Fibroblast of the aortic adventitia (primary cell): ENCODE data around the gene VARS2. TPM values are rescaled to one million over a fixed set of nuclear protein-coding genes. Genes with fewer than 3 reads are reported as not detected.

Experiments
- DNase-seq: peaks from one replicate; pipeline ENCODE4 v3.0.0-alpha.2; 2010; ENCODE audit warnings: low read depth
- H3K4me3 ChIP-seq: 2 replicates; pipeline ENCODE4 v1.5.1; 2011; ENCODE audit warnings: low read depth, mild to moderate bottlenecking, control low read depth, low read length, moderate library complexity
- total RNA-seq: library from RNA; depleted of rRNA; stranded (reverse); fragments of >200 nt; gene quantifications from 2 replicates; pipeline ENCODE4 v1.2.3, GENCODE V29; 2012; ENCODE audit warnings: low replicate concordance
- TF ChIP-seq, protein P1 (sequence below): IDR thresholded peaks from 2 replicates; pipeline ENCODE4 v1.5.1; 2011; ENCODE audit warnings: mild to moderate bottlenecking, low read length, control low read depth, inconsistent platforms; ENCODE audit not compliant: insufficient read depth

VARS2 gene
- total RNA-seq, 1 donor: 15.6 TPM

DNA sequence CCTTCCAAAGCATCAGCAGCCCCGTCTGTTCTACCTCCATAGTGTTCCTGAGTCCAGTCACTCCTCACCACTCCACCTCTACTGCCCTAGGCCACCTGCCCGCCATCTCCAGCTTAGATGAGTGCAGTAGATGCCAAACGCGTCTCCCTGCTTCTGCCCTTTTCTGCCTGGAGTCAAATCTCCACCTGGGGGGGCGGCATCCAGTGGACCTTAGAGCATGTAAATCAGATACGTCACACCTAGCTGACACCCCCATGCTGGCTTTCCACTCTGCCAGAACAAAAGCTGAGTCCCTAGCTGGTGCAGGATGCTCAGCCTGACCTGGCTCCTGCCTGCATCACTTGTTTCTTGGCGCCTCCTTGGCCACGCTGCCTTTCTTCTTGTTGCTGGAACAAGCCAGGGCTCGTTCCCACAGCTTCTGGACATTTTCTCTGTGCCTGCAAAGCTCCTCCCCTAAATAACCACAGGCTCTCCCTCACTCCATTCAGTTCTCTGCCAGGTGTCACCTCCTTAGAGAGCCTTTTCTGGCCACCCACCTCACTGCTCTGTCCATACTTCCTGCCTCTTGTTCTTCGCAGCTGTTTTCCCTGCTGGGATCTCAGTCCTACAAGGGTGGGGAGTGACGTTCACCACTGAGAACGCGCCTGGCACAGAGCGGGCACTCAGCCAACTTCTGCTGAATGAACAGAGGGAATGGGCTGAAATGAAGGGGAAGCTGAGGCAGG lies 24.0 kb upstream of the VARS2 start:
- TF ChIP-seq, protein P1, sequence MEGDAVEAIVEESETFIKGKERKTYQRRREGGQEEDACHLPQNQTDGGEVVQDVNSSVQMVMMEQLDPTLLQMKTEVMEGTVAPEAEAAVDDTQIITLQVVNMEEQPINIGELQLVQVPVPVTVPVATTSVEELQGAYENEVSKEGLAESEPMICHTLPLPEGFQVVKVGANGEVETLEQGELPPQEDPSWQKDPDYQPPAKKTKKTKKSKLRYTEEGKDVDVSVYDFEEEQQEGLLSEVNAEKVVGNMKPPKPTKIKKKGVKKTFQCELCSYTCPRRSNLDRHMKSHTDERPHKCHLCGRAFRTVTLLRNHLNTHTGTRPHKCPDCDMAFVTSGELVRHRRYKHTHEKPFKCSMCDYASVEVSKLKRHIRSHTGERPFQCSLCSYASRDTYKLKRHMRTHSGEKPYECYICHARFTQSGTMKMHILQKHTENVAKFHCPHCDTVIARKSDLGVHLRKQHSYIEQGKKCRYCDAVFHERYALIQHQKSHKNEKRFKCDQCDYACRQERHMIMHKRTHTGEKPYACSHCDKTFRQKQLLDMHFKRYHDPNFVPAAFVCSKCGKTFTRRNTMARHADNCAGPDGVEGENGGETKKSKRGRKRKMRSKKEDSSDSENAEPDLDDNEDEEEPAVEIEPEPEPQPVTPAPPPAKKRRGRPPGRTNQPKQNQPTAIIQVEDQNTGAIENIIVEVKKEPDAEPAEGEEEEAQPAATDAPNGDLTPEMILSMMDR: no peak
- H3K4me3 ChIP-seq: no peak overlapping the region
- no peak for DNase-seq

DNA sequence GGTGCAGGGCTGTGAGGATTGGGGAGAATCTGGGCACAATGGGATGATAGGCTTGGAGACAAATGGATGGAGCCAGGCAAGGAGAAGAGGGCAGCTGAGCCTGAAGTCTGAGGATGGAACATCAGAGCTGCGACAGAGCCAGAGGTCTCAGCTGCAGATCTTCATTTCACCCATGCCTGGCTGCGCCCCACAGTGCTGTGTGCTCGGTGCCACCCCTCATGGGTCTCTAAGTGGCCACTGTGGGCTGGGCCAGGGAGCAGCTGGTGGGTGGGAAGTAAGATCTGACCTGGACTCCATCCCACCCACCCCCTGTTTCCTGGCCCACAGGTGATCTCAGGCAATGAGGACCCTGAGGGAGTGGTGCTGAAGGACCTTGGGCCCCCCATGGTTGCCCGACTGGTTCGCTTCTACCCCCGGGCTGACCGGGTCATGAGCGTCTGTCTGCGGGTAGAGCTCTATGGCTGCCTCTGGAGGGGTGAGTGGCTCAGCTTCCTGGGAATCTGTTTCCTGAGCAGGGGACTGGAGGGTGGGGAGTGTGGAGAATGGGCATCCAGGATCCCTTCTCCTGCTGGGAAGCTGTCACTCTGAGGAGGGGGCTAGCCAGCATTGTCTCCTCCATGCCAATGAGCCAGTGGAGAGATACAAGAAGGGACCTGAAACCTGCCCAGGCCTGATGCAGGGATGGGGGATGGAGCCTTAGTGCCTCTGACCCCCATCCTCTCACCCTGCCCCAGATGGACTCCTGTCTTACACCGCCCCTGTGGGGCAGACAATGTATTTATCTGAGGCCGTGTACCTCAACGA lies 23.2 kb upstream of the VARS2 start:
- DNase-seq: no peak
- TF ChIP-seq, protein P1: no peak
- no peak overlapping the region for H3K4me3 ChIP-seq

DNA sequence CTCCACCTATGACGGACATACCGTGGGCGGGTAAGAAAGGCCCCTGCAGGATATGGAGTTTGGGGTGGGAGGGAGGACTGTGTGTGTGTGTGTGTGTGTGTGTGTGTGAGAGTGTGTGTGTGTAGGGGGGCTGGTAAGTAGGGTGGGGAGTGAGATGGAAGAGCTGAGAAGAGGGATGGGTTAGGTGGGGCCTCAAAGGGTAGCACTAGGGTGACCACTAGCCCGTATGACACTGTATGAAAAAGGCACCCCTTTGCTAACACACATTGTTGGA lies 22.7 kb upstream of the VARS2 start:
- TF ChIP-seq, protein P1: no peak
- H3K4me3 ChIP-seq: no peak overlapping the region
- DNase-seq: no peak

DNA sequence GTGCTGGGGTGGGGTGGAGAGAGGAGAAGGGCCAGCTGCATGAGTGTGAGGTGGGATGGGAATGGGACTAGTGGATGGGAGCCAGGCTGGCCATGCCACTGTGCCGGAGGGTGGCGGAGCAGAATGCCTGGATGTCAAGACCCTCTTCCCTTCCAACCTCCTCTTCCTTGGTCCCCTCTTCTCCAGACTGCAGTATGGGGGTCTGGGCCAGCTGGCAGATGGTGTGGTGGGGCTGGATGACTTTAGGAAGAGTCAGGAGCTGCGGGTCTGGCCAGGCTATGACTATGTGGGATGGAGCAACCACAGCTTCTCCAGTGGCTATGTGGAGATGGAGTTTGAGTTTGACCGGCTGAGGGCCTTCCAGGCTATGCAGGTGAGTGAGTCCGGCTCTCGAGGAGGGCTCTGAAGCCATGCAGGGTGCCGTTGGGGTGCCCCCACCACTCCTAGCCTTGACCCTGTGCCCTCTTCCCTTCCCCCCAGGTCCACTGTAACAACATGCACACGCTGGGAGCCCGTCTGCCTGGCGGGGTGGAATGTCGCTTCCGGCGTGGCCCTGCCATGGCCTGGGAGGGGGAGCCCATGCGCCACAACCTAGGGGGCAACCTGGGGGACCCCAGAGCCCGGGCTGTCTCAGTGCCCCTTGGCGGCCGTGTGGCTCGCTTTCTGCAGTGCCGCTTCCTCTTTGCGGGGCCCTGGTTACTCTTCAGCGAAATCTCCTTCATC lies 22.1 kb upstream of the VARS2 start:
- H3K4me3 ChIP-seq: no peak overlapping the region
- DNase-seq: no peak
- TF ChIP-seq, protein P1: no peak

DNA sequence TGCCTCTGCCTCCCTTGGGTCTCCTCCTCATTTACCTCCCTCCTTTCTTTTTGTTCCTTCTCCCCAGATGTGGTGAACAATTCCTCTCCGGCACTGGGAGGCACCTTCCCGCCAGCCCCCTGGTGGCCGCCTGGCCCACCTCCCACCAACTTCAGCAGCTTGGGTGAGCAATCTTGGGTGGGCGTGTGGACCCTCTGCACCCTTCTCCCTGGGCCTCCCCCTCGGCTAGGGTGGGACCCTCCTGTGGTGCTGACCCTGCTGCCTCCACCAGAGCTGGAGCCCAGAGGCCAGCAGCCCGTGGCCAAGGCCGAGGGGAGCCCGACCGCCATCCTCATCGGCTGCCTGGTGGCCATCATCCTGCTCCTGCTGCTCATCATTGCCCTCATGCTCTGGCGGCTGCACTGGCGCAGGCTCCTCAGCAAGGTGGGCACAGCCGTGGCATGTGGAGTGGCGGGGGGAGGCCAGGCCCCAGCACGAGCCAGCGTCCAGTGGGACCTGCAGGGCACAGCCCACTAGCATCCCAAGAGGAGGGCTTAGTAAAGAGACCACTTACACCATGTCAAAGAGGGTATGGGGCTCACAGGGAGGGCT lies 20.9 kb upstream of the VARS2 start:
- TF ChIP-seq, protein P1: no peak
- H3K4me3 ChIP-seq: no peak overlapping the region
- no peak for DNase-seq

DNA sequence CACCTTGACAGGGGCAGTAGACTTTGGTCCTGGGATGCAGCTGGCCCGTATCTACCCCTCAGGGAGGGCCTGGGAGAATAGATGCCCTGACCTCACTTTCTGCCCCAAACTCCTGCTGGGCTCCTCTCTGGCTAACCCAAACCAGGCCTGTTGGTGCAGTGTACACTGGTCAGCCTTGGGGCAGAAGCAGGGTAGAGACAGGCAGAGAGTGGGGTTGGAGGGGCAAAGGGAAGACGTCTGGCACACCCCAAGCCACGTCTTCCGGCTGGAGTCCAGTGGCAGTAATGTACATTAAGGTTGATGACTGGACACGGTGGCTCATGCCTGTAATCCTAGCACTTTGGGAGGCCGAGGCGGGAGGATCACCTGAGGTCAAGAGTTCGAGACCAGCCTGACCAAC lies 20.4 kb upstream of the VARS2 start:
- TF ChIP-seq, protein P1: no peak
- DNase-seq: no peak
- H3K4me3 ChIP-seq: no peak overlapping the region
